Left colon (tissue), 2 donors: ENCODE data around the gene KCTD10. TPM values are rescaled to one million over a fixed set of nuclear protein-coding genes. Genes with fewer than 3 reads are reported as not detected.
"Not testable (repeated sequence)": the region's sequence is repeated elsewhere in the genome, so short reads cannot be mapped to it uniquely, and the experiment has no call there.

Source experiments
- ATAC-seq: fragments of 200-7000 bp; cut with Tn5 transposase; one replicate; pipeline ENCODE4 v1.9.1; 2020; ENCODE audit warnings: mild to moderate bottlenecking, moderate library complexity
- DNase-seq, 2 donors: peaks; one replicate each; pipeline ENCODE4 v3.0.0-alpha.2; 2020
- intact Hi-C, 2 donors: fragments of 100-400 bp; cut with DNase I in 1 of 2; cut with micrococcal nuclease in 1 of 2; formaldehyde crosslinking; loops; one replicate each; pipeline versions ENCODE4 v1.11.2 to v1.14.0; 2022; cut with DNase I, micrococcal nuclease
- total RNA-seq, 2 donors: library from RNA; stranded (reverse); fragmentation: NEBNext Ultra II Directional; extraction: Animal tissue kit (Norgen Biotek cat#: 25700); gene quantifications; one replicate each; pipeline ENCODE4 v1.2.1, GENCODE V29; 2021
- donor health status: DM: no; HTN: no; CAD: no.
- donor health status: DM: yes; HTN: yes; CAD: no.

Gene KCTD10
- total RNA-seq, 2 donors from 2014 or later = 62.8 to 86.8 TPM

GRCh38 chr12:109460538-109460937 is 16.6 kb downstream of the KCTD10 start:
- ATAC-seq = no peak
- DNase-seq = peak in 1 of 2 donors; percentile 25
- intact Hi-C loops = no loop called here

GRCh38 chr12:109459247-109459646 is 17.9 kb downstream of the KCTD10 start:
- ATAC-seq (no peak), DNase-seq (peak in 1 of 2 donors; percentile 4)
- intact Hi-C loops = no loop called here

GRCh38 chr12:109458771-109459208 is 18.3 kb downstream of the KCTD10 start:
- DNase-seq = peak in 1 of 2 donors; percentile 2
- intact Hi-C loops = no loop called here
- no peak for ATAC-seq

GRCh38 chr12:109458086-109458485 is 19.0 kb downstream of the KCTD10 start:
- intact Hi-C loops = no loop called here
- DNase-seq = peak in 1 of 2 donors; percentile 13
- ATAC-seq = no peak

GRCh38 chr12:109455706-109456105 is 21.4 kb downstream of the KCTD10 start:
- intact Hi-C loops = no loop called here
- no peak for DNase-seq
- no peak for ATAC-seq

GRCh38 chr12:109452489-109452888 is 24.6 kb downstream of the KCTD10 start:
- intact Hi-C loops = no loop called here
- DNase-seq (no peak), ATAC-seq (no peak)

GRCh38 chr12:109451400-109451799 is 25.7 kb downstream of the KCTD10 start:
- ATAC-seq = no peak

GRCh38 chr12:109450980-109451379 is 26.1 kb downstream of the KCTD10 start:
- intact Hi-C loops = no loop called here
- DNase-seq (no peak), ATAC-seq (no peak)

More at GRCh38 chr12:109451400-109451799, 25.7 kb downstream of the KCTD10 start:
- DNase-seq = no peak
- intact Hi-C loops = no loop called here

GRCh38 chr12:109449845-109450532 is 27.1 kb downstream of the KCTD10 start:
- peak; percentile 67 for ATAC-seq

GRCh38 chr12:109448707-109449390 is 28.3 kb downstream of the KCTD10 start:
- ATAC-seq (peak; percentile 51), DNase-seq (no peak)

More at GRCh38 chr12:109449845-109450532, 27.1 kb downstream of the KCTD10 start:
- peak; percentile 60 to 65 for DNase-seq
- intact Hi-C loops = no loop called here

GRCh38 chr12:109448272-109448671 is 28.8 kb downstream of the KCTD10 start:
- DNase-seq (no peak), ATAC-seq (no peak)
- intact Hi-C loops = no loop called here

More at GRCh38 chr12:109448707-109449390, 28.3 kb downstream of the KCTD10 start:
- intact Hi-C loops = no loop called here

GRCh38 chr12:109447482-109447881 is 29.6 kb downstream of the KCTD10 start:
- DNase-seq (peak in 1 of 2 donors; percentile 64), ATAC-seq (no peak)
- intact Hi-C loops = no loop called here

GRCh38 chr12:109446869-109447268 is 30.2 kb downstream of the KCTD10 start:
- intact Hi-C loops = no loop called here
- ATAC-seq = peak; percentile 56
- peak; percentile 28 to 75 for DNase-seq

GRCh38 chr12:109445191-109445609 is 31.9 kb downstream of the KCTD10 start:
- intact Hi-C loops = no loop called here
- peak; percentile 41 for ATAC-seq
- DNase-seq = no peak

GRCh38 chr12:109444259-109444658 is 32.8 kb downstream of the KCTD10 start:
- intact Hi-C loops = no loop called here
- peak; percentile 19 for ATAC-seq

GRCh38 chr12:109443794-109444193 is 33.3 kb downstream of the KCTD10 start:
- intact Hi-C loops = no loop called here
- no peak for DNase-seq
- ATAC-seq = no peak

More at GRCh38 chr12:109444259-109444658, 32.8 kb downstream of the KCTD10 start:
- no peak for DNase-seq

GRCh38 chr12:109440851-109441490 is 36.1 kb downstream of the KCTD10 start:
- intact Hi-C loops = no loop called here
- ATAC-seq (no peak), DNase-seq (no peak)

- ATAC-seq, intact Hi-C loops, DNase-seq: not testable (repeated sequence)
These were observed 37.1 kb downstream of the KCTD10 start for GRCh38 chr12:109439951-109440350.

GRCh38 chr12:109439181-109439580 is 37.9 kb downstream of the KCTD10 start:
- ATAC-seq (no peak), DNase-seq (no peak)
- intact Hi-C loops = no loop called here

GRCh38 chr12:109436188-109436560 is 40.9 kb downstream of the KCTD10 start:
- intact Hi-C loops = no loop called here
- no peak for ATAC-seq
- no peak for DNase-seq
